Activated CD4-positive, alpha-beta memory T cell treated with anti-CD3 and anti-CD28 coated beads, Interleukin-2, amount 10 ng/mL, durations not matched to agents 7 days and 5 days (primary cell): ENCODE measurements around the gene PFDN5. TPM values are rescaled to one million over a fixed set of nuclear protein-coding genes. Genes with fewer than 3 reads are reported as not detected.
A peak's percentile ranks its signal among the peaks of the same experiment; 100 is the strongest.
"Not testable (repeated sequence)": the region's sequence is repeated elsewhere in the genome, so short reads cannot be mapped to it uniquely, and the experiment has no call there.

Source experiments
- CTCF ChIA-PET: fragments of 350-600 bp; sonication (Branson Sonifier 250); formaldehyde crosslinking; loops from one replicate; lab custom pipeline; 2021; ENCODE audit warnings: antibody characterized with exemption, inconsistent platforms; lab: Charles Lee
- POLR2A ChIA-PET: fragments of 350-600 bp; sonication (Branson Sonifier 250); formaldehyde crosslinking; loops from one replicate; lab custom pipeline; 2021; ENCODE audit warnings: antibody characterized with exemption; lab: Charles Lee
- DNase-seq: peaks from one replicate; pipeline ENCODE4 v3.0.0-alpha.2; 2020
- H3K27ac Mint-ChIP-seq: one replicate; pipeline ENCODE4 v1.8.0; 2021; ENCODE audit warnings: mild to moderate bottlenecking, mixed read lengths
- H3K27me3 Mint-ChIP-seq: one replicate; pipeline ENCODE4 v1.8.0; 2021; ENCODE audit warnings: mixed read lengths
- H3K36me3 Mint-ChIP-seq: one replicate; pipeline ENCODE4 v1.8.0; 2021; ENCODE audit warnings: low read depth, mixed read lengths
- H3K4me1 Mint-ChIP-seq: one replicate; pipeline ENCODE4 v1.8.0; 2021; ENCODE audit warnings: mixed read lengths
- H3K4me3 Mint-ChIP-seq: one replicate; pipeline ENCODE4 v1.8.0; 2021; ENCODE audit warnings: mild to moderate bottlenecking, mixed read lengths
- H3K9me3 Mint-ChIP-seq: one replicate; pipeline ENCODE4 v1.8.0; 2021; ENCODE audit warnings: mixed read lengths
- total RNA-seq, 2 experiments: library from RNA; stranded (reverse); gene quantifications; one replicate each; pipeline ENCODE4 v1.2.3, GENCODE V29; 2021

Gene PFDN5
- total RNA-seq, 2 experiments from 2014 or later, result 300 to 301 TPM

DNA sequence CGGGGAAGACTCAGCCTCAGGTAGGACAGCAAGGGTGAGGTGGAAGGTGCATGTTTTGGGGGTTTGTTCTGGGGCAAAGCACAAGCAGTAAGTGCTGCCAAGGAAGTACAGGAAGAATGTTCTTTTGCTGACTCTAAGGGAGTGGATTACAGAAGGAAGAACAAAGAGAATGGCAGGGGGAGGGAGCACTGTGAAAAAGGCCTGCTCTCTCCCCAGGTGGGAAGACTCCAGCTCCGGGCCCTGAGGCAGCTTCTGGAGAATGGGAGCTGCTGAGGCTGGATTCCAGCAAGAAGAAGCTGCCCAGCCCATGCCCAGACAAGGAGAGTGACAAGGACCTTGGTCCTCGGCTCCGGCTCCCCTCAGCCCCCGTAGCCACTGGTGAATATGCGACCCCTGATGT, 7.0 kb upstream of the PFDN5 start:
- Mint-ChIP-seq H3K4me3 (no peak overlapping the region), H3K27me3 (no peaks in the 10 kb centered on the region), H3K4me1 (peaks cover 12% of the 10 kb centered on the region), H3K36me3 (peaks cover 67% of the 10 kb centered on the region), H3K9me3 (no peaks in the 10 kb centered on the region), H3K27ac (no peak overlapping the region)
- CTCF ChIA-PET, result interaction anchor here (0.8 to 10.6 kb wide), 10 partner anchors 11 to 222 kb away, joined by 3 to 105 read pairs (median 4); partner anchors contain the start of genes AAAS, ESPL1 and MYG1
- DNase-seq, result no peak
- POLR2A ChIA-PET, result interaction anchor here (0.8 to 3.0 kb wide), 8 partner anchors 10 to 129 kb away, joined by 3 to 9 read pairs (median 4); no protein-coding TSS in a partner anchor

DNA sequence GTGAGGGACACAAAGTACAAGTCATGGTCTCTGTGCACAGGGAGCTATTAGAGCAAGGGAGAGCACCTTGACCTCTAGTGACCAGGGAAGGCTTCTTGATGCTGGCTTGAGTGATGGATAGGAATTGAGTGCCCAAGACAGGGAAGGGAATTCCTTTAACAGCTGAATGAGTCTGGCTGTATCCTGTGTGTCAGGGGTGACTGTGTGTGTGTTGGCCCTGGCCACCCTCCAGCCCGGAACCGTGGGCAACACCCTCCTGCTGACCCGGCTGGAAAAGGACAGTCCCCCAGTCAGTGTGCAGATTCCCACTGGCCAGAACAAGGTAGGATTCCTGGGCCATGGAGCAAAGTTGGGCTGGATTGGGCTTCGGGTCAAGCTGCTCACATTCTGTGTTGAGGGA, 5.5 kb upstream of the PFDN5 start:
- no peak overlapping the region for H3K4me3 Mint-ChIP-seq
- ChIA-PET CTCF (interaction anchor here (1.4 to 10.6 kb wide), 6 partner anchors 22 to 130 kb away, joined by 3 to 105 read pairs (median 16); partner anchors contain the start of genes AAAS, ESPL1 and ITGB7), POLR2A (interaction anchor here (1.0 to 1.5 kb wide), 3 partner anchors 8 to 70 kb away, joined by 3 read pairs; partner anchors contain the start of gene MYG1)
- DNase-seq, result no peak
- H3K27me3 Mint-ChIP-seq, result no peaks in the 10 kb centered on the region
- peaks cover 18% of the 10 kb centered on the region for H3K4me1 Mint-ChIP-seq
- no peak overlapping the region for H3K27ac Mint-ChIP-seq
- H3K36me3 Mint-ChIP-seq, result peaks cover 64% of the 10 kb centered on the region
- H3K9me3 Mint-ChIP-seq, result no peaks in the 10 kb centered on the region

GRCh38 chr12:53290661-53291060, 4.7 kb upstream of the PFDN5 start:
- DNase-seq, result no peak
- H3K27me3 Mint-ChIP-seq, result no peaks in the 10 kb centered on the region
- H3K36me3 Mint-ChIP-seq, result peaks cover 68% of the 10 kb centered on the region
- POLR2A ChIA-PET, result interaction anchor here (1.0 to 1.5 kb wide), 3 partner anchors 9 to 77 kb away, joined by 3 read pairs; no protein-coding TSS in a partner anchor
- CTCF ChIA-PET, result interaction anchor here (0.6 to 10.6 kb wide), 10 partner anchors 8 to 131 kb away, joined by 3 to 105 read pairs (median 5); partner anchors contain the start of genes AAAS, ESPL1 and ITGB7
- no peak overlapping the region for H3K4me3 Mint-ChIP-seq
- H3K27ac Mint-ChIP-seq, result no peak overlapping the region
- H3K4me1 Mint-ChIP-seq, result peaks cover 24% of the 10 kb centered on the region
- no peaks in the 10 kb centered on the region for H3K9me3 Mint-ChIP-seq

DNA sequence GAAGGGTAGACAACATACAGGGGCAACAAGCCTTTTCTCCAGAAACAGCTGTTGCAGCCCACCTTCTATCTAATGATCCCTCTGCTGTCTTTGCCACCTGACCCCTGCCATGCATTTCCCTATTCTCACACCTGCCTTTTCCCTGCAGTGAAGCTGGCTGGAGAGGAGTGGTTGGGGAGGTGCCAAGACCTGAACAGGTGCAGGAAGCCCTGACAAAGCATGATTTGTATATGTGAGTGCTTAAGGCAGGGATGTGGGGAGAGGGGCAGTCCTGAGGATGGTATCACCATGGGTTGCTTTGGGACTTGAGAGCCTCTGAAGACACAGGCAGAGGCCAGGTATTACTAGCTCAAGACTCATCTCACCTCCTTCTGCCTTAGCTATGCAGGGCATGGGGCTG, 2.9 kb upstream of the PFDN5 start:
- Mint-ChIP-seq H3K9me3 (no peaks in the 10 kb centered on the region), H3K36me3 (peaks cover 66% of the 10 kb centered on the region), H3K4me3 (no peak overlapping the region), H3K27ac (no peak overlapping the region), H3K27me3 (no peaks in the 10 kb centered on the region), H3K4me1 (peaks cover 39% of the 10 kb centered on the region)
- ChIA-PET POLR2A (interaction anchor here (0.9 to 5.2 kb wide), 5 partner anchors 10 to 112 kb away, joined by 3 to 24 read pairs (median 4); partner anchors contain the start of genes CSAD and ZNF740), CTCF (interaction anchor here (1.0 to 10.6 kb wide), 3 partner anchors 52 to 132 kb away, joined by 3 to 105 read pairs (median 4); no protein-coding TSS in a partner anchor)
- DNase-seq, result no peak

DNA sequence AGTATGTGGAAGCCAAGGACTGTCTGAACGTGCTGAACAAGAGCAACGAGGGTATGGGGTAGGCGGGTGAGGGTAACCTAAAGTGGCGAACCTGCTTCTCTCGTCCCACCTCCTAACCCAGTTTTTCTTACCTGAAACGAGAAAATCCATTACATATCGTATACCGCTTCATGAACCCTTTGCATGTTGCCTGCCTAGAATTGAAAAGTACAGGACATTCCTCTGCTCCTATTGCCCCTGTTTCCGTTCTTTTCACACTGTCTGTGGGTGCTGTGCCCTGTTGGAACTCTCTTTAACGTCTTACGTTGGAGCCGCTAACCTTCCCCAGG, 513 bp downstream of the PFDN5 start:
- no peaks in the 10 kb centered on the region for H3K9me3 Mint-ChIP-seq
- peak overlapping the region; percentile 88 for H3K27ac Mint-ChIP-seq
- H3K4me1 Mint-ChIP-seq, result peaks cover 59% of the 10 kb centered on the region
- POLR2A ChIA-PET, result interaction anchor here (0.5 to 9.9 kb wide), 22 partner anchors 8 to 203 kb away, joined by 3 to 141 read pairs (median 4); partner anchors contain the start of genes AAAS, ESPL1, ITGB7 and MAP3K12
- CTCF ChIA-PET, result interaction anchor here (0.6 to 2.5 kb wide), 16 partner anchors 24 to 380 kb away, joined by 3 to 40 read pairs (median 5); partner anchors contain the start of genes AAAS, ATP5MC2, CSAD and ESPL1
- no peak for DNase-seq
- H3K36me3 Mint-ChIP-seq, result peaks cover 70% of the 10 kb centered on the region
- H3K27me3 Mint-ChIP-seq, result no peaks in the 10 kb centered on the region
- H3K4me3 Mint-ChIP-seq, result peak overlapping the region; percentile 97

DNA sequence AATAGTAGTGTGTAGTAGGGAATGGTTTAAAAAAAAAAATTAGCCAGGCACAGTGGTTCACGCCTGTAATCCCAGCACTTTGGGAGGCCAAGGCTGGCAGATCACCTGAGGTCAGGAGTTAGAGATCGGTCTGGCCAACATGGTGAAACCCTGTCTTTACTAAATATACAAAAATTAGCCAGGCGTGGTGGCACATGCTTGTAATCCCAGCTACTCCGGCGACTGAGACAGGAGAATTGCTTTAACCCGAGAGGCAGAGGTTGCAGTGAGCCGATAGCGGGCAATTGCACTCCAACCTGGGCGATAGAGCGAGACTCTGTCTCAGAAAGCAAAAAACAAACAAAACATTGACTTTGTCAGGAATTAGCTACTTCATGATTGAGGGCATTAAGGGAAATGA, 1.8 kb downstream of the PFDN5 start:
- not testable (repeated sequence) for H3K27me3 Mint-ChIP-seq

GRCh38 chr12:53298164-53298563, 2.8 kb downstream of the PFDN5 start:
- Mint-ChIP-seq H3K27me3 (no peaks in the 10 kb centered on the region), H3K27ac (peak overlapping the region; percentile 22), H3K4me1 (peaks cover 81% of the 10 kb centered on the region), H3K36me3 (peaks cover 69% of the 10 kb centered on the region), H3K4me3 (no peak overlapping the region), H3K9me3 (no peaks in the 10 kb centered on the region)
- DNase-seq, result no peak
- POLR2A ChIA-PET, result interaction anchor here (0.9 to 9.9 kb wide), 4 partner anchors 21 to 79 kb away, joined by 3 to 141 read pairs (median 35); partner anchors contain the start of genes AAAS and ESPL1
- CTCF ChIA-PET, result interaction anchor here (1.1 to 6.8 kb wide), 7 partner anchors 23 to 138 kb away, joined by 3 to 110 read pairs (median 5); partner anchors contain the start of gene AAAS

More for the DNA sequence above, 1.8 kb downstream of the PFDN5 start:
- not testable (repeated sequence) for H3K4me3 Mint-ChIP-seq, DNase-seq, H3K27ac Mint-ChIP-seq, H3K9me3 Mint-ChIP-seq
- POLR2A ChIA-PET, result interaction anchor here (1.5 to 9.9 kb wide), 6 partner anchors 25 to 112 kb away, joined by 6 to 141 read pairs (median 18); partner anchors contain the start of genes AAAS and ESPL1
- peaks cover 71% of the 10 kb centered on the region for H3K4me1 Mint-ChIP-seq
- CTCF ChIA-PET, result interaction anchor here (0.8 to 6.8 kb wide), 5 partner anchors 25 to 98 kb away, joined by 3 to 110 read pairs (median 5); partner anchors contain the start of genes AAAS and ESPL1
- peaks cover 70% of the 10 kb centered on the region for H3K36me3 Mint-ChIP-seq

DNA sequence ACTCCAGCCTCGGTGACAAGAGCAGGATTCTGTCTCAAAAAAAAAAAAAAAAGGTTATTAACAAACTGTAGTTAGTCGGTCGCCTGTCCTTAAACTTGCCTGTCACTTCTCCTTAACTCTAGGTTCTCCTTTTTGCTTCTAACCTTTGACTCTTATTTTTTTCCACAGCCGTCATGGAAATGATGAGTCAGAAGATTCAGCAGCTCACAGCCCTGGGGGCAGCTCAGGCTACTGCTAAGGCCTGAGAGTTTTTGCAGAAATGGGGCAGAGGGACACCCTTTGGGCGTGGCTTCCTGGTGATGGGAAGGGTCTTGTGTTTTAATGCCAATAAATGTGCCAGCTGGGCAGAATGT, 3.7 kb downstream of the PFDN5 start:
- ChIA-PET CTCF (interaction anchor here (0.6 to 6.8 kb wide), 17 partner anchors 11 to 280 kb away, joined by 3 to 110 read pairs (median 4); partner anchors contain the start of genes AAAS and TARBP2), POLR2A (interaction anchor here (0.6 to 9.9 kb wide), 16 partner anchors 9 to 220 kb away, joined by 3 to 141 read pairs (median 4); partner anchors contain the start of genes AAAS, CSAD, ESPL1 and MAP3K12)
- H3K4me3 Mint-ChIP-seq, result peak overlapping the region; percentile 85
- H3K4me1 Mint-ChIP-seq, result peaks cover 83% of the 10 kb centered on the region
- H3K27me3 Mint-ChIP-seq, result no peaks in the 10 kb centered on the region
- peak; percentile 45 for DNase-seq
- H3K27ac Mint-ChIP-seq, result peak overlapping the region; percentile 83
- H3K36me3 Mint-ChIP-seq, result peaks cover 64% of the 10 kb centered on the region
- no peaks in the 10 kb centered on the region for H3K9me3 Mint-ChIP-seq

GRCh38 chr12:53299454-53300180, 4.3 kb downstream of the PFDN5 start, which contains the start of gene MYG1:
Gene MYG1, plus strand, starts transcription at chr12:53299695. Its CDS starts 43 bp downstream, at chr12:53299738.
- peak; percentile 92 for DNase-seq
- Mint-ChIP-seq H3K27me3 (no peaks in the 10 kb centered on the region), H3K9me3 (no peaks in the 10 kb centered on the region), H3K27ac (peak within 1 kb of the TSS; percentile 83), H3K36me3 (peaks cover 61% of the 10 kb centered on the region), H3K4me1 (peaks cover 79% of the 10 kb centered on the region), H3K4me3 (peak within 1 kb of the TSS; percentile 85)
- ChIA-PET CTCF (interaction anchor here (0.6 to 6.8 kb wide), 15 partner anchors 12 to 281 kb away, joined by 3 to 110 read pairs (median 4); partner anchors contain the start of genes AAAS and TARBP2), POLR2A (interaction anchor here (0.6 to 9.9 kb wide), 16 partner anchors 8 to 220 kb away, joined by 3 to 141 read pairs (median 4); partner anchors contain the start of genes AAAS, CSAD, ESPL1 and MAP3K12)

DNA sequence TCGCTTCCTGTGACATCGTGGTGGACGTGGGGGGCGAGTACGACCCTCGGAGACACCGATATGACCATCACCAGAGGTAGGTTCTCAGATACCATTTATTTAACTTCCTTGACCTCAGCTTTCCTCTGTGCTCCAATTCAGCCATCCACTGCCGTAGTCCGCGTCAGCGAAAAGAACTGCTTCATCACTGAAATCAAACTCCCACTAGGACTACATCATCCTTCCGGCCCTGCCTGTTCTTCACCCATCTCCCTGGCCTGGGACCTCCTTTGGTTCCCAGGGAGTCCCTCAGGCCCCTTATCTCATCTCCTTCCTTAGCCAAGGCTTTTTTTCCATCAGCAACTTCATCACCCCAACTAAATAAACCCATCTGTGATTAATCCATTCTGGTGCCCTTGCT, 4.8 kb downstream of the PFDN5 start:
- H3K27me3 Mint-ChIP-seq, result no peaks in the 10 kb centered on the region
- ChIA-PET CTCF (interaction anchor here (0.6 to 6.8 kb wide), 5 partner anchors 12 to 112 kb away, joined by 3 to 110 read pairs (median 4); partner anchors contain the start of gene AAAS), POLR2A (interaction anchor here (1.0 to 9.9 kb wide), 9 partner anchors 21 to 120 kb away, joined by 3 to 141 read pairs (median 4); partner anchors contain the start of genes AAAS, CSAD, ESPL1 and ZNF740)
- no peak for DNase-seq
- peaks cover 74% of the 10 kb centered on the region for H3K4me1 Mint-ChIP-seq
- H3K36me3 Mint-ChIP-seq, result peaks cover 60% of the 10 kb centered on the region
- H3K27ac Mint-ChIP-seq, result peak overlapping the region; percentile 83
- H3K9me3 Mint-ChIP-seq, result no peaks in the 10 kb centered on the region
- H3K4me3 Mint-ChIP-seq, result peak overlapping the region; percentile 85

DNA sequence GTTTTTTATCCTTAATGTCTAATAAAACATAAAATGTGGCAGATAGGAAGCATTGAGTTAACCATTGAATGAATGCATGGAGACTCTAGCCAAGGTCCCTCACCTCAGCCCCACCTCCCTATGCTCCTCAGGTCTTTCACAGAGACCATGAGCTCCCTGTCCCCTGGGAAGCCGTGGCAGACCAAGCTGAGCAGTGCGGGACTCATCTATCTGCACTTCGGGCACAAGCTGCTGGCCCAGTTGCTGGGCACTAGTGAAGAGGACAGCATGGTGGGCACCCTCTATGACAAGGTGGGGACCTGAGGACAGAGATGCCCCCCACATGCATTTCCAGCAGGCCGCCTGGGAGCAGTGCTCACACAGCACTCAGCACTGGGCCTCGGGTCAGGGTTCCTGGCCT, 7.6 kb downstream of the PFDN5 start:
- ChIA-PET CTCF (interaction anchor here (0.9 to 6.8 kb wide), 2 partner anchors 19 kb away, joined by 3 to 110 read pairs; partner anchors contain the start of gene AAAS), POLR2A (interaction anchor here (0.9 to 9.9 kb wide), 3 partner anchors 7 to 76 kb away, joined by 3 to 141 read pairs (median 3); partner anchors contain the start of genes AAAS and PFDN5)
- H3K9me3 Mint-ChIP-seq, result no peaks in the 10 kb centered on the region
- peaks cover 69% of the 10 kb centered on the region for H3K36me3 Mint-ChIP-seq
- H3K27me3 Mint-ChIP-seq, result no peaks in the 10 kb centered on the region
- H3K4me1 Mint-ChIP-seq, result peaks cover 50% of the 10 kb centered on the region
- DNase-seq, result no peak
- peak overlapping the region; percentile 0 for H3K4me3 Mint-ChIP-seq
- no peak overlapping the region for H3K27ac Mint-ChIP-seq

DNA sequence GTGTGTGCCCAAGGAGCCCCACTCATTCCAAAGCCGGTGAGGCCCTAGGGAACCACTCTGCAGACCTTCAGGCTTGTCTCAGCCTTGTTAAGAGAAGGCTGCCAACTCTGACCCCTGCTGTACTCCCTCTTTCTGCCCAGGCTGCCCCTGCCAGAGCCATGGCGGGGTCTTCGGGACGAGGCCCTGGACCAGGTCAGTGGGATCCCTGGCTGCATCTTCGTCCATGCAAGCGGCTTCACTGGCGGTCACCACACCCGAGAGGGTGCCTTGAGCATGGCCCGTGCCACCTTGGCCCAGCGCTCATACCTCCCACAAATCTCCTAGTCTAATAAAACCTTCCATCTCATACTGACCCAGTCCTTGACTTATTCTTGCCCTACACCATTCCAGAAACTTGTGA, 11.5 kb downstream of the PFDN5 start:
- Mint-ChIP-seq H3K27ac (no peak overlapping the region), H3K4me1 (peaks cover 14% of the 10 kb centered on the region), H3K36me3 (peaks cover 52% of the 10 kb centered on the region), H3K4me3 (no peak overlapping the region), H3K27me3 (no peaks in the 10 kb centered on the region), H3K9me3 (no peaks in the 10 kb centered on the region)
- POLR2A ChIA-PET, result no interaction called here
- no peak for DNase-seq
- CTCF ChIA-PET, result no interaction called here
